ENCODE measurements around the gene USP17L20.
"Not testable (repeated sequence)": the region's sequence is repeated elsewhere in the genome, so short reads cannot be mapped to it uniquely, and the experiment has no call there.

The USP17L20 gene, protein sequence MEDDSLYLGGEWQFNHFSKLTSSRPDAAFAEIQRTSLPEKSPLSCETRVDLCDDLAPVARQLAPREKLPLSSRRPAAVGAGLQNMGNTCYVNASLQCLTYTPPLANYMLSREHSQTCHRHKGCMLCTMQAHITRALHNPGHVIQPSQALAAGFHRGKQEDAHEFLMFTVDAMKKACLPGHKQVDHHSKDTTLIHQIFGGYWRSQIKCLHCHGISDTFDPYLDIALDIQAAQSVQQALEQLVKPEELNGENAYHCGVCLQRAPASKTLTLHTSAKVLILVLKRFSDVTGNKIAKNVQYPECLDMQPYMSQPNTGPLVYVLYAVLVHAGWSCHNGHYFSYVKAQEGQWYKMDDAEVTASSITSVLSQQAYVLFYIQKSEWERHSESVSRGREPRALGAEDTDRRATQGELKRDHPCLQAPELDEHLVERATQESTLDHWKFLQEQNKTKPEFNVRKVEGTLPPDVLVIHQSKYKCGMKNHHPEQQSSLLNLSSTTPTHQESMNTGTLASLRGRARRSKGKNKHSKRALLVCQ

DNA sequence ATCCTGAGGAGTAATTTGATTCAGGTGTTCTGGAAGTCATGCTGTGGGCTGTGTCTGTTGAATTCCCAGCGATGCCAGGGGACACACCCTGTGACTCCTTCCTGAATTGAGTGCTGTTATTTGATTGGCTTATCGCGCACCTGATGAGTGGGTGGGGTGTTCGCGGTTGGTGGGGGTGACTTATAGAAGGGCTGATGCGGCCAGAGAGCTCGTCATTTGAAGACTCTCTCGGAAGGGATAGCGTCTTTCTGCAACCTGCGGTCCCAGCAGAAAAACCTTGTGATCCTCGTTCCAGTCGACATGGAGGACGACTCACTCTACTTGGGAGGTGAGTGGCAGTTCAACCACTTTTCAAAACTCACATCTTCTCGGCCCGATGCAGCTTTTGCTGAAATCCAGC, at the start of gene USP17L20:
Gene USP17L20, plus strand, starts transcription at position 301 of the 400 bp plus-strand sequence. Its CDS starts 0 bp downstream, at position 301.
- in situ Hi-C loops (cut with MboI; ENCODE audit: low sequenced_read_pairs): not testable (repeated sequence)

DNA sequence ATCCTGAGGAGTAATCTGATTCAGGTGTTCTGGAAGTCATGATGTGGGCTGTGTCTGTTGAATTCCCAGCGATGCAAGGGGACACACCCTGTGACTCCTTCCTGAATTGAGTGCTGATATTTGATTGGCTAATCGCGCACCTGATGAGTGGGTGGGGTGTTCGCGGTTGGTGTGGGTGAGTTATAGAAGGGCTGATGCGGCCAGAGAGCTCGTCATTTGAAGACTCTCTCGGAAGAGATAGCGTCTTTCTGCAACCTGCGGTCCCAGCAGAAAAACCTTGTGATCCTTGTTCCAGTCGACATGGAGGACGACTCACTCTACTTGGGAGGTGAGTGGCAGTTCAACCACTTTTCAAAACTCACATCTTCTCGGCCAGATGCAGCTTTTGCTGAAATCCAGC, 47.6 kb upstream of the USP17L20 start, which contains the start of gene USP17L10:
Gene USP17L10, plus strand, starts transcription at position 301 of the 400 bp plus-strand sequence. Its CDS starts 0 bp downstream, at position 301.
- in situ Hi-C loops (cut with MboI; ENCODE audit: low sequenced_read_pairs): not testable (repeated sequence)

DNA sequence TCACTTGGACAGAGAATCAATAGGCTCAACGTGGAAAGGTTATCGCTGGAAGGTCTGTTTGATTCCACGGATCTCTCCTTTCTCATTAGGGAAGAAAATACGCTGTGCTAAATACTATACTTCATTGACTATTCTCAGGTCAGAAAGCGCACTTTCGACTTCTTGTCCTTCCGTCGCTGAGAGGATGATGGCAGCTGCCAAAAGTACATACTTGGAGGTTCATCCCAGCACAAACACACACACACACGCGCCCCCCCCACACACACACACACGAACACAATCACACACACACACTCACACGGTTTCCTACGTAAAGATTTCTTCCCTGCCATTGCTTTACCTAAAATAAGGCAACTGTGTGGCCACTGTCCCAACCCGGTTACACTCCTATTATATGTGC, 43.2 kb upstream of the USP17L20 start:
- in situ Hi-C loops (cut with MboI; ENCODE audit: low sequenced_read_pairs): not testable (repeated sequence)

DNA sequence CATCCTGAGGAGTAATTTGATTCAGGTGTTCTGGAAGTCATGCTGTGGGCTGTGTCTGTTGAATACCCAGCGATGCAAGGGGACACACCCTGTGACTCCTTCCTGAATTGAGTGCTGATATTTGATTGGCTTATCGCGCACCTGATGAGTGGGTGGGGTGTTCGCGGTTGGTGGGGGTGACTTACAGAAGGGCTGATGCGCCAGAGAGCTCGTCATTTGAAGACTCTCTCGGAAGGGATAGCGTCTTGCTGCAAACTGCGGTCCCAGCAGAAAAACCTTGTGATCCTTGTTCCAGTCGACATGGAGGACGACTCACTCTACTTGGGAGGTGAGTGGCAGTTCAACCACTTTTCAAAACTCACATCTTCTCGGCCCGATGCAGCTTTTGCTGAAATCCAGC, 42.8 kb upstream of the USP17L20 start, which contains the start of gene USP17L11:
Gene USP17L11, plus strand, starts transcription at position 301 of the 400 bp plus-strand sequence. Its CDS starts 0 bp downstream, at position 301.
- in situ Hi-C loops (cut with MboI; ENCODE audit: low sequenced_read_pairs): not testable (repeated sequence)

DNA sequence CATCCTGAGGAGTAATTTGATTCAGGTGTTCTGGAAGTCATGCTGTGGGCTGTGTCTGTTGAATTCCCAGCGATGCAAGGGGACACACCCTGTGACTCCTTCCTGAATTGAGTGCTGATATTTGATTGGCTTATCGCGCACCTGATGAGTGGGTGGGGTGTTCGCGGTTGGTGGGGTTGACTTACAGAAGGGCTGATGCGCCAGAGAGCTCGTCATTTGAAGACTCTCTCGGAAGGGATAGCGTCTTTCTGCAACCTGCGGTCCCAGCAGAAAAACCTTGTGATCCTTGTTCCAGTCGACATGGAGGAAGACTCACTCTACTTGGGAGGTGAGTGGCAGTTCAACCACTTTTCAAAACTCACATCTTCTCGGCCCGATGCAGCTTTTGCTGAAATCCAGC, 38.1 kb upstream of the USP17L20 start, which contains the start of gene USP17L12:
Gene USP17L12, plus strand, starts transcription at position 301 of the 400 bp plus-strand sequence. Its CDS starts 0 bp downstream, at position 301.
- in situ Hi-C loops (cut with MboI; ENCODE audit: low sequenced_read_pairs): not testable (repeated sequence)

DNA sequence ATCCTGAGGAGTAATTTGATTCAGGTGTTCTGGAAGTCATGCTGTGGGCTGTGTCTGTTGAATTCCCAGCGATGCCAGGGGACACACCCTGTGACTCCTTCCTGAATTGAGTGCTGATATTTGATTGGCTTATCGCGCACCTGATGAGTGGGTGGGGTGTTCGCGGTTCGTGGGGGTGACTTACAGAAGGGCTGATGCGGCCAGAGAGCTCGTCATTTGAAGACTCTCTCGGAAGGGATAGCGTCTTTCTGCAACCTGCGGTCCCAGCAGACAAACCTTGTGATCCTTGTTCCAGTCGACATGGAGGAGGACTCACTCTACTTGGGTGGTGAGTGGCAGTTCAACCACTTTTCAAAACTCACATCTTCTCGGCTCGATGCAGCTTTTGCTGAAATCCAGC, 33.3 kb upstream of the USP17L20 start, which contains the start of gene USP17L13:
Gene USP17L13, plus strand, starts transcription at position 301 of the 400 bp plus-strand sequence. Its CDS starts 0 bp downstream, at position 301.
- in situ Hi-C loops (cut with MboI; ENCODE audit: low sequenced_read_pairs): not testable (repeated sequence)

DNA sequence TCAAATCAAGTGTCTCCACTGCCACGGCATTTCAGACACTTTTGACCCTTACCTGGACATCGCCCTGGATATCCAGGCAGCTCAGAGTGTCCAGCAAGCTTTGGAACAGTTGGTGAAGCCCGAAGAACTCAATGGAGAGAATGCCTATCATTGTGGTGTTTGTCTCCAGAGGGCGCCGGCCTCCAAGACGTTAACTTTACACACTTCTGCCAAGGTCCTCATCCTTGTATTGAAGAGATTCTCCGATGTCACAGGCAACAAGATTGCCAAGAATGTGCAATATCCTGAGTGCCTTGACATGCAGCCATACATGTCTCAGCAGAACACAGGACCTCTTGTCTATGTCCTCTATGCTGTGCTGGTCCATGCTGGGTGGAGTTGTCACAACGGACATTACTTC, 27.7 kb upstream of the USP17L20 start:
- in situ Hi-C loops (cut with MboI; ENCODE audit: low sequenced_read_pairs): not testable (repeated sequence)

DNA sequence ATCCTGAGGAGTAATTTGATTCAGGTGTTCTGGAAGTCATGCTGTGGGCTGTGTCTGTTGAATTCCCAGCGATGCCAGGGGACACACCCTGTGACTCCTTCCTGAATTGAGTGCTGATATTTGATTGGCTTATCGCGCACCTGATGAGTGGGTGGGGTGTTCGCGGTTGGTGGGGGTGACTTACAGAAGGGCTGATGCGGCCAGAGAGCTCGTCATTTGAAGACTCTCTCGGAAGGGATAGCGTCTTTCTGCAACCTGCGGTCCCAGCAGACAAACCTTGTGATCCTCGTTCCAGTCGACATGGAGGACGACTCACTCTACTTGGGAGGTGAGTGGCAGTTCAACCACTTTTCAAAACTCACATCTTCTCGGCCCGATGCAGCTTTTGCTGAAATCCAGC, 23.8 kb upstream of the USP17L20 start, which contains the start of gene USP17L15:
Gene USP17L15, plus strand, starts transcription at position 301 of the 400 bp plus-strand sequence. Its CDS starts 0 bp downstream, at position 301.
- in situ Hi-C loops (cut with MboI; ENCODE audit: low sequenced_read_pairs): not testable (repeated sequence)

DNA sequence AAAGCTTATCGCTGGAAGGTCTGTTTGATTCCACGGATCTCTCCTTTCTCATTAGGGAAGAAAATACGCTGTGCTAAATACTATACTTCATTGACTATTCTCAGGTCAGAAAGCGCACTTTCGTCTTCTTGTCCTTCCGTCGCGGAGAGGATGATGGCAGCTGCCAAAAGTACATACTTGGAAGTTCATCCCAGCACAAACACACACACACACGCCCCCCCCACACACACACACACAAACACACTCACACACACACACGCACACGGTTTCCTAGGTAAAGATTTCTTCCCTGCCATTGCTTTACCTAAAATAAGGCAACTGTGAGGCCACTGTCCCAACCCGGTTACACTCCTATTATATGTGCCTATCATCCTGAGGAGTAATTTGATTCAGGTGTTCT, 19.5 kb upstream of the USP17L20 start:
- in situ Hi-C loops (cut with MboI; ENCODE audit: low sequenced_read_pairs): not testable (repeated sequence)

DNA sequence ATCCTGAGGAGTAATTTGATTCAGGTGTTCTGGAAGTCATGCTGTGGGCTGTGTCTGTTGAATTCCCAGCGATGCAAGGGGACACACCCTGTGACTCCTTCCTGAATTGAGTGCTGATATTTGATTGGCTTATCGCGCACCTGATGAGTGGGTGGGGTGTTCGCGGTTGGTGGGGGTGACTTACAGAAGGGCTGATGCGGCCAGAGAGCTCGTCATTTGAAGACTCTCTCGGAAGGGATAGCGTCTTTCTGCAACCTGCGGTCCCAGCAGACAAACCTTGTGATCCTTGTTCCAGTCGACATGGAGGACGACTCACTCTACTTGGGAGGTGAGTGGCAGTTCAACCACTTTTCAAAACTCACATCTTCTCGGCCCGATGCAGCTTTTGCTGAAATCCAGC, 14.3 kb upstream of the USP17L20 start, which contains the start of gene USP17L17:
Gene USP17L17, plus strand, starts transcription at position 301 of the 400 bp plus-strand sequence. Its CDS starts 0 bp downstream, at position 301.
- in situ Hi-C loops (cut with MboI; ENCODE audit: low sequenced_read_pairs): not testable (repeated sequence)

DNA sequence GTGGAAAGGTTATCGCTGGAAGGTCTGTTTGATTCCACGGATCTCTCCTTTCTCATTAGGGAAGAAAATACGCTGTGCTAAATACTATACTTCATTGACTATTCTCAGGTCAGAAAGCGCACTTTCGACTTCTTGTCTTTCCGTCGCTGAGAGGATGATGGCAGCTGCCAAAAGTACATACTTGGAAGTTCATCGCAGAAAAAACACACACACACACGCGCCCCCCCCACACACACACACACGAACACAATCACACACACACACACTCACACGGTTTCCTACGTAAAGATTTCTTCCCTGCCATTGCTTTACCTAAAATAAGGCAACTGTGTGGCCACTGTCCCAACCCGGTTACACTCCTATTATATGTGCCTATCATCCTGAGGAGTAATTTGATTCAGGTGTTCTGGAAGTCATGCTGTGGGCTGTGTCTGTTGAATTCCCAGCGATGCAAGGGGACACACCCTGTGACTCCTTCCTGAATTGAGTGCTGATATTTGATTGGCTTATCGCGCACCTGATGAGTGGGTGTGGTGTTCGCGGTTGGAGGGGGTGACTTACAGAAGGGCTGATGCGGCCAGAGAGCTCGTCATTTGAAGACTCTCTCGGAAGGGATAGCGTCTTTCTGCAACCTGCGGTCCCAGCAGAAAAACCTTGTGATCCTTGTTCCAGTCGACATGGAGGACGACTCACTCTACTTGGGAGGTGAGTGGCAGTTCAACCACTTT, 9.8 kb upstream of the USP17L20 start, which contains the start of gene USP17L18:
Gene USP17L18, plus strand, starts transcription at position 678 of the 728 bp plus-strand sequence. Its CDS starts 0 bp downstream, at position 678.
- in situ Hi-C loops (cut with MboI; ENCODE audit: low sequenced_read_pairs): not testable (repeated sequence)

DNA sequence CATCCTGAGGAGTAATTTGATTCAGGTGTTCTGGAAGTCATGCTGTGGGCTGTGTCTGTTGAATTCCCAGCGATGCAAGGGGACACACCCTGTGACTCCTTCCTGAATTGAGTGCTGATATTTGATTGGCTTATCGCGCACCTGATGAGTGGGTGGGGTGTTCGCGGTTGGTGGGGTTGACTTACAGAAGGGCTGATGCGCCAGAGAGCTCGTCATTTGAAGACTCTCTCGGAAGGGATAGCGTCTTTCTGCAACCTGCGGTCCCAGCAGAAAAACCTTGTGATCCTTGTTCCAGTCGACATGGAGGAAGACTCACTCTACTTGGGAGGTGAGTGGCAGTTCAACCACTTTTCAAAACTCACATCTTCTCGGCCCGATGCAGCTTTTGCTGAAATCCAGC, 4.8 kb upstream of the USP17L20 start, which contains the start of gene USP17L19:
Gene USP17L19, plus strand, starts transcription at position 301 of the 400 bp plus-strand sequence. Its CDS starts 0 bp downstream, at position 301.
- in situ Hi-C loops (cut with MboI; ENCODE audit: low sequenced_read_pairs): not testable (repeated sequence)

DNA sequence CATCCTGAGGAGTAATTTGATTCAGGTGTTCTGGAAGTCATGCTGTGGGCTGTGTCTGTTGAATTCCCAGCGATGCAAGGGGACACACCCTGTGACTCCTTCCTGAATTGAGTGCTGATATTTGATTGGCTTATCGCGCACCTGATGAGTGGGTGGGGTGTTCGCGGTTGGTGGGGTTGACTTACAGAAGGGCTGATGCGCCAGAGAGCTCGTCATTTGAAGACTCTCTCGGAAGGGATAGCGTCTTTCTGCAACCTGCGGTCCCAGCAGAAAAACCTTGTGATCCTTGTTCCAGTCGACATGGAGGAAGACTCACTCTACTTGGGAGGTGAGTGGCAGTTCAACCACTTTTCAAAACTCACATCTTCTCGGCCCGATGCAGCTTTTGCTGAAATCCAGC, 4.6 kb downstream of the USP17L20 start, which contains the start of gene USP17L21:
Gene USP17L21, plus strand, starts transcription at position 301 of the 400 bp plus-strand sequence. Its CDS starts 0 bp downstream, at position 301.
- in situ Hi-C loops (cut with MboI; ENCODE audit: low sequenced_read_pairs): not testable (repeated sequence)

DNA sequence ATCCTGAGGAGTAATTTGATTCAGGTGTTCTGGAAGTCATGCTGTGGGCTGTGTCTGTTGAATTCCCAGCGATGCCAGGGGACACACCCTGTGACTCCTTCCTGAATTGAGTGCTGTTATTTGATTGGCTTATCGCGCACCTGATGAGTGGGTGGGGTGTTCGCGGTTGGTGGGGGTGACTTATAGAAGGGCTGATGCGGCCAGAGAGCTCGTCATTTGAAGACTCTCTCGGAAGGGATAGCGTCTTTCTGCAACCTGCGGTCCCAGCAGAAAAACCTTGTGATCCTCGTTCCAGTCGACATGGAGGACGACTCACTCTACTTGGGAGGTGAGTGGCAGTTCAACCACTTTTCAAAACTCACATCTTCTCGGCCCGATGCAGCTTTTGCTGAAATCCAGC, 9.4 kb downstream of the USP17L20 start, which contains the start of gene USP17L22:
Gene USP17L22, plus strand, starts transcription at position 301 of the 400 bp plus-strand sequence. Its CDS starts 0 bp downstream, at position 301.
- in situ Hi-C loops (cut with MboI; ENCODE audit: low sequenced_read_pairs): not testable (repeated sequence)

DNA sequence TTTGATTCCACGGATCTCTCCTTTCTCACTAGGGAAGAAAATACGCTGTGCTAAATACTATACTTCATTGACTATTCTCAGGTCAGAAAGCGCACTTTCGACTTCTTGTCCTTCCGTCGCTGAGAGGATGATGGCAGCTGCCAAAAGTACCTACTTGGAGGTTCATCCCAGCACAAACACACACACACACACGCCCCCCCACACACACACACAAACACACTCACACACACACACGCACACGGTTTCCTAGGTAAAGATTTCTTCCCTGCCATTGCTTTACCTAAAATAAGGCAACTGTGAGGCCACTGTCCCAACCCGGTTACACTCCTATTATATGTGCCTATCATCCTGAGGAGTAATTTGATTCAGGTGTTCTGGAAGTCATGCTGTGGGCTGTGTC, 13.8 kb downstream of the USP17L20 start:
- in situ Hi-C loops (cut with MboI; ENCODE audit: low sequenced_read_pairs): not testable (repeated sequence)
